ENCODE results near the gene GNG14. TPM values are rescaled to one million over a fixed set of nuclear protein-coding genes. Genes with fewer than 3 reads are reported as not detected.
A peak's percentile ranks its signal among the peaks of the same experiment; 100 is the strongest.

GNG14 gene
- total and polyA plus RNA-seq, 2 of the 13 experiments (the other 11 are each of a cell fraction or from before 2014, with no cell fraction given): not detected

DNA sequence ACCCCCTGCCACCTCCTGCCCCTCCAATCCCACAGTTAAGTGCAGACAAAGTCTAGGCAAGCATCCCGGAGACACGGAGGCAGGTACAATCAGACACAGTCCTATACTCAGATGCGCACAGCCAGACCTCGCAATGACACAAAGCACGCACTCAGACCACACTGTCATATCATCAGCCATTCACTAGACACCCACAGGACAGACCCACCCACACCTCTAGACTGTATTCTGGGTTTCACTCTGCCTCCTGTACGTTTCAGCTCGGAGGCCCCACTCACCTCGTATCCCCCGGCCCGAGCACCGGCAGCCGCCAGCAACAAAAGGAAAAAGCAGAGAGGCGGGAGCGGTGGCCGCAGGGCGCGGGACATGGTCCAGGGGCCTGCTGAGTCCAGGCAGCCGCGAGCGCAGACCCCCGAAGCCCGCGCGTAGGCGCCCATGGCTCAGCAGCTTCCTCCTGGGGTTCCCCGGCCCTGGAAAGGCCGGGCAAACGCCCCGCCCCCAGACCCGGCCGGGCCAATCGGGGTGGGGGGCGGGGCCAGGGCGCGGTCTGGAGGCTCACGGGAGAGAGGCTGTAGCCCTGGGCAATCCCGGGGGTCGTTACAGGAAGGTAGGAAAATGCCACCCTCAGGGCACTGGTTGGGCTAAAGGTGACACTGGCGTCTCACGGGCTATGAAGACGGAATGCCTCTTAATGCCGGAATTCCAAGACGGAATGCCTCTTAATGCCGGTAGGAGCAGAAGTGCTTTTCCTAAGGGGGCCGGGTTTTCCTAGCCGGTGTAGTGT, 21.3 kb upstream of the GNG14 start, which contains the start of the genes MAN2B1 and WDR83 (continued):
- TF ChIP-seq, protein P1, sequence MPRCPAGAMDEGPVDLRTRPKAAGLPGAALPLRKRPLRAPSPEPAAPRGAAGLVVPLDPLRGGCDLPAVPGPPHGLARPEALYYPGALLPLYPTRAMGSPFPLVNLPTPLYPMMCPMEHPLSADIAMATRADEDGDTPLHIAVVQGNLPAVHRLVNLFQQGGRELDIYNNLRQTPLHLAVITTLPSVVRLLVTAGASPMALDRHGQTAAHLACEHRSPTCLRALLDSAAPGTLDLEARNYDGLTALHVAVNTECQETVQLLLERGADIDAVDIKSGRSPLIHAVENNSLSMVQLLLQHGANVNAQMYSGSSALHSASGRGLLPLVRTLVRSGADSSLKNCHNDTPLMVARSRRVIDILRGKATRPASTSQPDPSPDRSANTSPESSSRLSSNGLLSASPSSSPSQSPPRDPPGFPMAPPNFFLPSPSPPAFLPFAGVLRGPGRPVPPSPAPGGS (CRISPR knock-in tag; IDR thresholded peaks at IDR 0.05): no peak
- TF ChIP-seq DMAP1 (CRISPR knock-in tag; IDR thresholded peaks at IDR 0.05): peak; percentile 24; the same call in 1 of the 2 replicates
- TF ChIP-seq ZNF281 (CRISPR knock-in tag; IDR thresholded peaks at IDR 0.05; ENCODE audit: borderline replicate concordance): no peak
- no peak for TF ChIP-seq PTBP1 (IDR thresholded peaks at IDR 0.05; ENCODE audit: low read depth, low read length, poor library complexity, severe bottlenecking)
- TF ChIP-seq, protein P2, sequence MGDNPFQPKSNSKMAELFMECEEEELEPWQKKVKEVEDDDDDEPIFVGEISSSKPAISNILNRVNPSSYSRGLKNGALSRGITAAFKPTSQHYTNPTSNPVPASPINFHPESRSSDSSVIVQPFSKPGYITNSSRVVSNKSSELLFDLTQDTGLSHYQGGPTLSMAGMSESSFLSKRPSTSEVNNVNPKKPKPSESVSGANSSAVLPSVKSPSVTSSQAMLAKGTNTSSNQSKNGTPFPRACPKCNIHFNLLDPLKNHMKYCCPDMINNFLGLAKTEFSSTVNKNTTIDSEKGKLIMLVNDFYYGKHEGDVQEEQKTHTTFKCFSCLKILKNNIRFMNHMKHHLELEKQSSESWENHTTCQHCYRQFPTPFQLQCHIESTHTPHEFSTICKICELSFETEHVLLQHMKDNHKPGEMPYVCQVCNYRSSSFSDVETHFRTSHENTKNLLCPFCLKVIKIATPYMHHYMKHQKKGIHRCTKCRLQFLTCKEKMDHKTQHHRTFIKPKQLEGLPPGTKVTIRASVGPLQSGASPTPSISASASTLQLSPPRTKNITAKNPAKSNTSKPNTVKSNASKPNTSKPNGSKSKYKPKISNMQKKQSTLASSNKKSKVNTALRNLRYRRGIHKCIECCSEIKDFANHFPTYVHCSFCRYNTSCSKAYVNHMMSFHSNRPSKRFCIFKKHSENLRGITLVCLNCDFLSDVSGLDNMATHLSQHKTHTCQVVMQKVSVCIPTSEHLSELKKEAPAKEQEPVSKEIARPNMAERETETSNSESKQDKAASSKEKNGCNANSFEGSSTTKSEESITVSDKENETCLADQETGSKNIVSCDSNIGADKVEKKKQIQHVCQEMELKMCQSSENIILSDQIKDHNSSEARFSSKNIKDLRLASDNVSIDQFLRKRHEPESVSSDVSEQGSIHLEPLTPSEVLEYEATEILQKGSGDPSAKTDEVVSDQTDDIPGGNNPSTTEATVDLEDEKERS (CRISPR knock-in tag; IDR thresholded peaks at IDR 0.05): no peak
- no peak for TF ChIP-seq ZNF775 (CRISPR knock-in tag; IDR thresholded peaks at IDR 0.05; ENCODE audit: borderline replicate concordance)
- TF ChIP-seq JARID2 (CRISPR knock-in tag; IDR thresholded peaks at IDR 0.05; ENCODE audit: insufficient replicate concordance): no peak
- no peak for TF ChIP-seq ZNF678 (CRISPR knock-in tag; IDR thresholded peaks at IDR 0.05)
- peak; percentile 28 for TF ChIP-seq HNRNPLL (IDR thresholded peaks at IDR 0.05; ENCODE audit: low read depth, low read length, poor library complexity, severe bottlenecking)
- TF ChIP-seq, protein P3, sequence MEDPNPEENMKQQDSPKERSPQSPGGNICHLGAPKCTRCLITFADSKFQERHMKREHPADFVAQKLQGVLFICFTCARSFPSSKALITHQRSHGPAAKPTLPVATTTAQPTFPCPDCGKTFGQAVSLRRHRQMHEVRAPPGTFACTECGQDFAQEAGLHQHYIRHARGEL (CRISPR knock-in tag; IDR thresholded peaks at IDR 0.05): no peak
- TF ChIP-seq FLYWCH1 (CRISPR knock-in tag; IDR thresholded peaks at IDR 0.05): no peak
- TF ChIP-seq ZBTB25 (CRISPR knock-in tag; IDR thresholded peaks at IDR 0.05): no peak
- TF ChIP-seq ZNF30 (CRISPR knock-in tag; IDR thresholded peaks at IDR 0.05): no peak
- TF ChIP-seq ZNF331 (CRISPR knock-in tag; IDR thresholded peaks at IDR 0.05): no peak
- TF ChIP-seq ZNF44 (CRISPR knock-in tag; IDR thresholded peaks at IDR 0.05): no peak
- no peak for TF ChIP-seq FOXK1 (CRISPR knock-in tag; IDR thresholded peaks at IDR 0.05; ENCODE audit: borderline replicate concordance, low read depth)
- TF ChIP-seq HNF4A (CRISPR knock-in tag; IDR thresholded peaks at IDR 0.05): no peak
- no peak for TF ChIP-seq MED13 (CRISPR knock-in tag; IDR thresholded peaks at IDR 0.05)
